MM.1S (cell line): Measurements from ENCODE around the gene MAP3K13.

ENCODE experiments used
- DNase-seq: peaks from one replicate; pipeline ENCODE4 v3.0.0-alpha.2; 2015
- H2AFZ ChIP-seq: fragments of 300-600 bp; sonication (generic); 2 replicates; pipeline ENCODE4 v1.6.0; 2016; ENCODE audit warnings: antibody characterized with exemption, low read length
- H3F3A ChIP-seq: fragments of 300-600 bp; sonication (generic); 2 replicates; pipeline ENCODE4 v1.6.1; 2016; ENCODE audit warnings: mild to moderate bottlenecking, antibody characterized with exemption, low read length, moderate library complexity, mixed read lengths; ENCODE audit not compliant: insufficient read depth
- H3K27ac ChIP-seq: fragments of 300-600 bp; sonication (generic); 2 replicates; pipeline ENCODE4 v1.5.1; 2016; ENCODE audit warnings: mild to moderate bottlenecking, low read length
- H3K27me3 ChIP-seq: fragments of 300-600 bp; sonication (generic); replicated peaks from 2 replicates; pipeline ENCODE4 v1.6.0; 2016; ENCODE audit warnings: low read length; ENCODE audit not compliant: insufficient read depth
- H3K36me3 ChIP-seq: fragments of 300-600 bp; sonication (generic); replicated peaks from 2 replicates; pipeline ENCODE4 v1.6.1; 2016; ENCODE audit warnings: mild to moderate bottlenecking, low read length, mixed read lengths; ENCODE audit not compliant: insufficient read depth
- H3K4me1 ChIP-seq: fragments of 300-600 bp; sonication (generic); 2 replicates; pipeline ENCODE4 v1.6.1; 2016; ENCODE audit warnings: low read length, mixed read lengths
- H3K4me2 ChIP-seq: fragments of 300-600 bp; sonication (generic); 2 replicates; pipeline ENCODE4 v1.6.0; 2016; ENCODE audit warnings: low read depth, low read length
- H3K4me3 ChIP-seq: fragments of 300-600 bp; sonication (generic); 2 replicates; pipeline ENCODE4 v1.5.1; 2016; ENCODE audit warnings: low read length, mixed read lengths
- H3K79me2 ChIP-seq: fragments of 300-600 bp; sonication (generic); 2 replicates; pipeline ENCODE4 v1.6.1; 2016; ENCODE audit warnings: mixed run types, low read length, mixed read lengths
- H3K9ac ChIP-seq: fragments of 300-600 bp; sonication (generic); 2 replicates; pipeline ENCODE4 v1.6.1; 2016; ENCODE audit warnings: low read length, mixed read lengths
- H3K9me2 ChIP-seq: fragments of 300-600 bp; sonication (generic); replicated peaks from 2 replicates; pipeline ENCODE4 v1.6.1; 2016; ENCODE audit warnings: mild to moderate bottlenecking, low read length, mixed read lengths; ENCODE audit not compliant: insufficient read depth
- H3K9me3 ChIP-seq: fragments of 300-600 bp; sonication (generic); replicated peaks from 2 replicates; pipeline ENCODE4 v1.6.1; 2016; ENCODE audit warnings: mild to moderate bottlenecking, low read length, mixed read lengths; ENCODE audit not compliant: insufficient read depth
- H4K20me1 ChIP-seq: fragments of 300-600 bp; sonication (generic); 2 replicates; pipeline ENCODE4 v1.6.1; 2016; ENCODE audit warnings: mild to moderate bottlenecking, low read length, moderate library complexity, mixed read lengths; ENCODE audit not compliant: insufficient read depth
- EZH2 ChIP-seq: fragments of 300-600 bp; sonication (generic); optimal IDR thresholded peaks from 2 replicates; pipeline ENCODE3; 2017; ENCODE audit warnings: low read depth, mild to moderate bottlenecking, antibody characterized with exemption, low read length, mixed read lengths
- EZH2phosphoT487 ChIP-seq: fragments of 300-600 bp; sonication (generic); IDR thresholded peaks from 2 replicates; pipeline ENCODE4 v1.6.1; 2018; ENCODE audit warnings: antibody characterized with exemption, low read length
- TF ChIP-seq, protein P1 (sequence below): fragments of 300-600 bp; sonication (generic); IDR thresholded peaks from 2 replicates; pipeline ENCODE4 v1.5.1; 2016; ENCODE audit warnings: antibody characterized with exemption, low read length, mixed read lengths

MAP3K13 gene

DNA sequence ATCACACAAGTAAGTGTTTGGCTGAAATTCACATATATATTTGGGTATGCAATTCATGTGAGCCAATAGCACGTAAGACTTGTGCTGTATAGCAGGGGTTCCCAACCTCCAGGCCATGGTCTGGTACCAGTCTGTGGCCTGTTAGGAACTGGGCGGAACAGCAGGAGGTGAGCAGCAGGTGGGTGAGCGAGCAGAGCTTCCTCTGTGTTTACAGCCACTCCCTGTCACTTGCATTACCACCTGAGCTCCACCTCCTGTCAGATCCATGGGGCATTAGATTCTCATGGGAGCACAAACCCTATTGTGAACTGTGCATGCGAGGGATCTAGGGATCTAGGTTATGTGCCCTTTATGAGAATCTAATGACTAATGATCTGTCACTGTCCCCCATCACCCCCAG is 59.7 kb downstream of the MAP3K13 start:
- Histone ChIP-seq H2AFZ (no peak overlapping the region), H3K9me2 (no peaks in the 10 kb centered on the region), H3K36me3 (no peaks in the 10 kb centered on the region), H3F3A (peaks cover 41% of the 10 kb centered on the region), H3K4me1 (peaks cover 40% of the 10 kb centered on the region), H3K79me2 (peaks cover 62% of the 10 kb centered on the region), H3K9me3 (no peaks in the 10 kb centered on the region), H3K27ac (peak overlapping the region; percentile 66; the same call in 1 of the 2 replicates), H4K20me1 (no peaks in the 10 kb centered on the region), H3K9ac (no peak overlapping the region), H3K4me2 (peak overlapping the region; percentile 93), H3K4me3 (no peak overlapping the region), H3K27me3 (no peaks in the 10 kb centered on the region)
- TF ChIP-seq EZH2phosphoT487 (no peak), EZH2 (no peak)
- TF ChIP-seq, protein P1, sequence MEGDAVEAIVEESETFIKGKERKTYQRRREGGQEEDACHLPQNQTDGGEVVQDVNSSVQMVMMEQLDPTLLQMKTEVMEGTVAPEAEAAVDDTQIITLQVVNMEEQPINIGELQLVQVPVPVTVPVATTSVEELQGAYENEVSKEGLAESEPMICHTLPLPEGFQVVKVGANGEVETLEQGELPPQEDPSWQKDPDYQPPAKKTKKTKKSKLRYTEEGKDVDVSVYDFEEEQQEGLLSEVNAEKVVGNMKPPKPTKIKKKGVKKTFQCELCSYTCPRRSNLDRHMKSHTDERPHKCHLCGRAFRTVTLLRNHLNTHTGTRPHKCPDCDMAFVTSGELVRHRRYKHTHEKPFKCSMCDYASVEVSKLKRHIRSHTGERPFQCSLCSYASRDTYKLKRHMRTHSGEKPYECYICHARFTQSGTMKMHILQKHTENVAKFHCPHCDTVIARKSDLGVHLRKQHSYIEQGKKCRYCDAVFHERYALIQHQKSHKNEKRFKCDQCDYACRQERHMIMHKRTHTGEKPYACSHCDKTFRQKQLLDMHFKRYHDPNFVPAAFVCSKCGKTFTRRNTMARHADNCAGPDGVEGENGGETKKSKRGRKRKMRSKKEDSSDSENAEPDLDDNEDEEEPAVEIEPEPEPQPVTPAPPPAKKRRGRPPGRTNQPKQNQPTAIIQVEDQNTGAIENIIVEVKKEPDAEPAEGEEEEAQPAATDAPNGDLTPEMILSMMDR = no peak
- peak; percentile 26 for DNase-seq

DNA sequence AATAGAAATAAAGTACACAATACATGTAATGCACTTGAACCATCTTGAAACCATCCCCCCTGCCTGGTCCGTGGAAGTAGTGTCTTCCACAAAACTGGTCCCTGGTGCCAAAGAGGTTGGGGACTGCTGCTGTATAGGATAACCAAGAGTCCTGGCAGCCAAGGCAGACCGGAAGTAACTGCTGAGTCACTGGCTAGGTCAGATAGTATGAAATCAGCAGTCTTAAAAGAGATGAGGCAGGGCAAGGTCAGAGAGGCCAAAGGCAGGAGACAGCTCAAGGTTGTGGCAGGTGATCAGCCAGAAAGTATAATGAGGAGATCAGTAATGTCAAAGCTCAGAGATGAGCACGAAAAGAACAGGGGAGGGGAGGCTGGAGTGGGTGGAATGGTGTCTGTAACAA is 60.2 kb downstream of the MAP3K13 start:
- H2AFZ ChIP-seq = peak overlapping the region; percentile 18
- H3F3A ChIP-seq = peaks cover 41% of the 10 kb centered on the region
- no peaks in the 10 kb centered on the region for H3K36me3 ChIP-seq
- peak overlapping the region; percentile 66 for H3K27ac ChIP-seq
- TF ChIP-seq EZH2 = no peak
- TF ChIP-seq, protein P1 = no peak
- no peak for TF ChIP-seq EZH2phosphoT487
- no peaks in the 10 kb centered on the region for H3K27me3 ChIP-seq
- no peaks in the 10 kb centered on the region for H3K9me2 ChIP-seq
- peak; percentile 91 for DNase-seq
- H4K20me1 ChIP-seq = no peaks in the 10 kb centered on the region
- no peaks in the 10 kb centered on the region for H3K9me3 ChIP-seq
- peaks cover 62% of the 10 kb centered on the region for H3K79me2 ChIP-seq
- H3K9ac ChIP-seq = peak overlapping the region; percentile 14; the same call in 1 of the 2 replicates
- H3K4me3 ChIP-seq = no peak overlapping the region
- H3K4me2 ChIP-seq = peak overlapping the region; percentile 93
- H3K4me1 ChIP-seq = peaks cover 40% of the 10 kb centered on the region

DNA sequence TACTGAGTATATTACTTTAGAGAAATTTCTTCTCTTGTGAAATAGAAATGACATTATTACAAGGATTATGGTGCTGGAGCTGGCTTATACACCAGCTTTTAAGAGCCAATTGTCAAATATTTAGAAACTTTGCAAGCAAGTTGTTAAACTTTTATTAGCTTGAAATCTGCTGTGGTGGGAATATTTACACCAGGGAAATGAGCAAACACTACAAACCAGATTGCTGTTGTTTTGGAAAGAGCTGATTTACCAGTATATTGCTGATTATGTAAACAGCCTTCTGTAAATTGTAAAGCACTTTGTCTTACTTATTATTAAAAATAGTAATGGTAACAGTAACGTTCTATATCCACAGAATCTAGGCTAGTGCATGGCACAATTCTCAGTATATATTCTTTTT is 61.5 kb downstream of the MAP3K13 start:
- Histone ChIP-seq H3K36me3 (no peaks in the 10 kb centered on the region), H3K79me2 (peaks cover 58% of the 10 kb centered on the region), H3F3A (peaks cover 41% of the 10 kb centered on the region), H3K9ac (no peak overlapping the region), H3K27ac (no peak overlapping the region), H3K4me3 (no peak overlapping the region), H3K4me2 (no peak overlapping the region), H2AFZ (no peak overlapping the region), H3K27me3 (no peaks in the 10 kb centered on the region), H3K9me2 (no peaks in the 10 kb centered on the region), H4K20me1 (no peaks in the 10 kb centered on the region), H3K4me1 (peaks cover 40% of the 10 kb centered on the region), H3K9me3 (no peaks in the 10 kb centered on the region)
- TF ChIP-seq EZH2phosphoT487 = no peak
- no peak for TF ChIP-seq EZH2
- TF ChIP-seq, protein P1 = no peak
- DNase-seq = no peak
